GM12891 (cell line): ENCODE data around the gene TMC4.

Experiments used
- POLR2A ChIP-seq: IDR thresholded peaks from 2 replicates; pipeline ENCODE4 v1.6.1; 2011; ENCODE audit warnings: low read depth, low read length, control low read depth
- TAF1 ChIP-seq: IDR thresholded peaks from 2 replicates; pipeline ENCODE4 v1.6.1; 2011; ENCODE audit warnings: low read depth, low read length, control low read depth

GRCh38 chr19:54193011-54193410 is 20.1 kb upstream of the TMC4 start:
- TF ChIP-seq POLR2A (no peak), TAF1 (no peak)
